NOMO-1 treated with DMSO at 0.1 percent for 48 hours (cell line): Measurements from ENCODE around the gene ARID3B.
"Not testable (repeated sequence)": the region's sequence is repeated elsewhere in the genome, so short reads cannot be mapped to it uniquely, and the experiment has no call there.

Source experiments
- DNase-seq: peaks from one replicate; lab custom pipeline; 2025; ENCODE audit not compliant: unreplicated experiment; lab: John Stamatoyannopoulos, UW

The ARID3B gene

GRCh38 chr15:74565381-74566085, 24.5 kb downstream of the ARID3B start:
- DNase-seq: no peak

DNA sequence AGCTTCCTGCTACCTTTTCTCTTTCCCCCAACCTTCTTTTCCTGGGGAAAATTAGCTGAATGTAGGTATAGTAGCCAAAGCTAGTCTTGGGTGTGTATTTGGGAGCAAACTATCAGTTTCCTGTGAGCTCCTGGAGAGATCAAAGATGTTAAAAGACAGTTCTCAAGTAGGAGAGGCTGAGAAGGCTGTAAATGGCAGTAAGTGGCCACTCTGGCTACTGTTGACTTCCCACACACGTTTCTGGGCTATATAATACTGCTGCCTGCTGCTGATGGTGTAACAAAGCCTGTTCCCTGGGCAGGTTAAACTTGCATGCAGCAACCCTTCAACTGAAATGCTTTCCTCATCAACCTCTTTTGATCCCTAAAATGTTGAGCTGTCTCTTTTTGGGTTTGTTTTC, 27.6 kb downstream of the ARID3B start:
- DNase-seq: no peak

- DNase-seq: no peak
Observed at GRCh38 chr15:74569731-74570070, 28.7 kb downstream of the ARID3B start.

GRCh38 chr15:74571191-74571590, 30.2 kb downstream of the ARID3B start:
- DNase-seq: no peak

- no peak for DNase-seq
Observed at GRCh38 chr15:74573987-74574386, 33.0 kb downstream of the ARID3B start.

DNA sequence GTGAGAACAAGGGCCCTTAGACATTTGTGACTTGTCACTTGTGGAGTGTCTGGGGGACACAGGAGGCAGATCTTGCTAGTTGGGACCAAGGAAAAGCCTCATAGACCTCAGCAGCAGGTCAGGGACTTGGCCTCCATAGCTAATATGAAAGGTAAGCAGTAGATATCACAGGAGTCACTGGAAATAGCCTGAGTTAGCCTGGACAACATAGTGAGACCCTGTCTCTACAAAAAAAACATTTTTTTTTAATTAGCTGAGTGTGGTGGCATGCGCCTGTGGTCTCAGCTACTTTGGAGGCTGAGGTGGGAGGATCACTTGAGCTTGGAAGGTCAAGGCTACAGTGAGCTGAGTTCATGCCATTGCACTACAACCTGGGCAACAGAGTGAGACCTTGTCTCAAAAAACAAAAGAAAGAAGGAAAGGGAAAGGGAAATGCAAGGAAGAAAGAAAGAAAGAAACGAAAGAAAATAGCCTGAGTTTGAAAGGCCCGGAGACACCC, 37.5 kb downstream of the ARID3B start:
- DNase-seq: no peak

DNA sequence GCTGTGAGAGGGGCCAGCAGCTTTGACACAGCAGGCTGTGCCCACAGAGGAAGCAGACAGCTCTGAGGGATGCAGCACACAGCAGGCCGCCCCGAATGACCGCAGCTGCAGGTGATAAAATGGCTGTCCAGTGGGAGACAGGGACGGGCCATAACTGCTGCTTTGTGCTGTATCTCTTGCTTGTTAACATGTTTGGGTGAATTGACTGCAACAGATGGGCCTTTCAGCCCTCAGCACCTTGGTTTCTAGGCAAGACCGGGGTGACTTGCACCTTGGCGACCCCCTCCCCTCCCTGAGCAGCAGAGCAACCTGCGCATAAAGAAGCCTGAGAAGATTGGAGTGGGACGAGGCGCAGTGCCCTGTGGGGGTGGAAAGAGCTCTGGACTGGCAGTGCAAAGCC, 38.0 kb downstream of the ARID3B start:
- no peak for DNase-seq

DNA sequence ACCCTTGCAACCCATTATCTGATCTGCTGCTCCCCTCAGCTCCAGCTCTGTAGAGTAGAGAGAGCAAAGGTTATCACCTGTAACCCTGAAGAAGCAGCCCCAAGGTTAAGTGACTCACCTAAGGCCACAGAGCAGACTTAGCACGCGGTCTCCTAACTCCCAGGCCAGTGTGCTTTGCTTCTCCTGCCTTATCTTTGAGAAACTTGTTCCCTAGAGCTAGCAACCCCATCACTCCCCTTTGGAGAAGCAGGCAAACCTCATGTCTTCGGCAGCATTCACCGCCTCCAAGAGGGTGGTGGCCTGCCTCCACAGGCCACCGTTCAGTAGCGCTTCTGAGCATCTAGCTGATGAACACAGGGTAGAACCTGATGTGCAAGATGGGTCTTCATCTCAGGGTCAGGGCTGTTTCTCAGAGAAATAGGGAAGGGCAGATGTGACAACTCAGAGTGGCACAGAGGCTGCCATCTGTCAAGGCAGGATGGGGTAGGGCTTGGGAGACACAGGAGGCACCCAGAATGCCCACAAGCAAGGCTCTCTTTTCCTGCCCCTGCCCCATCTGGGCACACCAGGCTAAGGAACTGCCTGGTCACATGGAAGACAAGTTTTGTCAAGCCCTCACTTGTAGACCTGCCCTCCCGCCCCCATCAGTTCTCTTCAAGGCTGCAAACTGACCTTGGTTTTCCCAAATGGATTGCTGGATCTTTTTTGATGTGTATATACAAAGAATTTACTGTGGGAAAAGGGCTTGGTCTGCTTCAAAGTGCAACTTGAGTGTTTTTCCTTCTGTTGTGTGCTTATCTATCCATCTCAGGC, 39.7 kb downstream of the ARID3B start:
- DNase-seq: no peak

DNA sequence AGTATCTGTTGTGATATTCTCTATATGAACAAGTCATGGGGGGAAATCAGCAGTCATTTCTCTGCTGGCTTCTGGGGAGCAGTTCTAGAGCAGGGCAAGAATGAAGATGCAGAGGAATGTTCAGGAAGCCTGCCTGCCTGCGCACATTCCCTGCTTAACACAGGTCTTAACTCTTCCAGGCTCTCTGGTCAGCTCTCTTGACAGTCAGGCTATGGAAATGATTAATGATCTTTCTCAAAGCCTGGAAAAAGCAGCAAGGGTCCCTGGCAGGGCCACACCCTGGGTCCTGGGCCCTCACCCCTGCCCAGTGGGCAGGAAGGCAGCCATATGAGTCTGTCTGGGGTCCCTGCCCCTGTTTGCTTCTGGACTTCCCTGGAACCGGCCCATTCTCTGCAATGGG, 43.2 kb downstream of the ARID3B start:
- DNase-seq: no peak

DNA sequence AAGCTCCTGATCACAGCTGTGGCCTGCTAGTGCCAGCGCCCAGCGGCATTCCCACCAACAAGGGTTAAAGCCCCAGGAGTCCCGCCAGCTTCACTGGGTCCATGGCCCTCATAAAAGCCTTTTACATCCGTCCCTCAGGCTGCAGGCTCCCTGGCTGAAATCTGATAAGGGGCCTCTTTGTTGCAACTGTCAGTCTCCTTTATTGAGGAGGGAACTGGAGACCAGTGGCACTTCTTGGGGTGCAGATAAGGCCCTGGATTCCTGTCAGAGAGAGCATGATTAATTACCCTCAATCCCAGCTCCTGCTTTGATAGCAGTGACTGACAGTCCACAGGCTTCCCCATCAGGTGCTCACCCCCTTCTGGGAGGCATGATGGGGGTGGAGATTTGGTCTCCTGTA, 43.8 kb downstream of the ARID3B start:
- DNase-seq: no peak

- no peak for DNase-seq
Observed at GRCh38 chr15:74585191-74585590, 44.2 kb downstream of the ARID3B start.

DNA sequence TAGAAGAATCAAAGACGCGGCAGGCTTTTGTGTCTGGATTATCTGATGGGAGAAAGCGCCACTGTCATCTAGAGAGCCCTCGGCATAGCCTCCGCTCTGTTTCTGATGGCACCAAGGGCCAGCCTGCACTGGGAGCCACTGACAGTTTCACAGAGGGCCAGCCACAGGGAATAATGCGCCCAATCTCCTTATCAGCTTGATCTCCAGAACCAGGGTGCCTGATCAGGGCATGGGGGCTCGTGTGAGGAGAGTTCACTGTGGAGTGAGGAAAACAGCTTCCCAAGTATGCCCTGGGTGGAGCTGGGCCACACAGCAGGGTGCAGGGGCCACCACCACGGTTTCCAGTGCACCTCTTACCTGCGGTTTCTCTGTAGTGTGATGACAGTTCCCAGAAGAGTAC, 44.8 kb downstream of the ARID3B start:
- no peak for DNase-seq

DNA sequence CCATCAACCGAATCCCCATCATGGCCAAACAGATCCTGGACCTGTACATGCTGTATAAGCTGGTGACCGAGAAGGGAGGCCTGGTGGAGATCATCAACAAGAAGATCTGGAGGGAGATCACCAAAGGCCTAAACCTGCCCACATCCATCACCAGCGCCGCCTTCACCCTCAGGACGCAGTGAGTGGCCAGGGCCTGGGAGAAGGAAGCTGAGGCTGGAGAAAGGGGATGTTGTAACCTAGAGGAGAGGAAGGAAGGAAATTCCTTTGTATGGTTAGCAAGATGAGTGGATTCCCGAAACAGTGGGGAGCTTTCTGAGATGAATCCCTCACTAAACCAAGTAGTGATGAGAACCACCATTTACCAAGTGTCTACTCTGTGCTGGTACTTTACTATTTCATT, 48.8 kb downstream of the ARID3B start:
- no peak for DNase-seq

- DNase-seq: no peak
Observed at GRCh38 chr15:74592222-74592621, 51.2 kb downstream of the ARID3B start.

- no peak for DNase-seq
Observed at GRCh38 chr15:74593122-74593521, 52.1 kb downstream of the ARID3B start.

DNA sequence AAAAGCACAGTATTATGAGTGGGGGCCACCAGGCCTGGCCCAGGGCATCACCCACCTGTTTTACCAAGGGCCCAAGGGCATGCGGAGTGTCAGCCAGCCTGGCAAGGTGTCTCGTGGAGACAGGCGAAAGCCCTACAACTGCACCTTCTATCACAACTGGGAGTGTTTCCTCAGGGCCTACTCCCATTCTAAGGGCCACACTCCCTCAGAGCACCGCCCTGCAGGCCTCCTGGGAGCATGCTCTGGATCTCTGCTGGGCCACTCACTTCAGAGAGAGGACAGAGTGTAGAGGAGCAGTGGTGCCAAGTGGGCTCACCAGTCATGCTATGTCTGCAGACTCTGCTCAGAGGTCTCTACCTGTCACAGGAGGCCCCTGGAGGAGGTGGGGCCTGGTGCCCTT, 53.4 kb downstream of the ARID3B start:
- DNase-seq: no peak

DNA sequence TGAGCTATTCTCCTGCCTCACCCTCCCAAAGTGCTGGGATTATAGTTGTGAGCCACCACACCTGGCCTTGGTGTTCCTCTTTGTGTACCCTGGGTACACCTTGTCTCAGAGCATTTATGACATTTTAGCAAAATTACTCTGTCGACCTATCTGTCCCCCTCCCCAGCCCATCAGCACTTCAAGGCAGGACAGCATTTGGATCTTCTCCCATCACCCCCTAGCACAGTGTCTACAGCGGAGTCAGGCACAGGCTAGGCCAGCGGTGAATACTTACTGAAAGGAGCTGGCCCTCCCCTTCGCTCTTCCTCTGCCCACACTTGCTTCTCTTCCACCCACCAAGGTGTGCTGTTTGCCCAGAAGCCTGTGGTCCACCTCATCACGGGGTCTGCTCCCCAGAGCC, 54.3 kb downstream of the ARID3B start:
- DNase-seq: no peak

GRCh38 chr15:74596736-74597135, 55.7 kb downstream of the ARID3B start:
- not testable (repeated sequence) for DNase-seq

DNA sequence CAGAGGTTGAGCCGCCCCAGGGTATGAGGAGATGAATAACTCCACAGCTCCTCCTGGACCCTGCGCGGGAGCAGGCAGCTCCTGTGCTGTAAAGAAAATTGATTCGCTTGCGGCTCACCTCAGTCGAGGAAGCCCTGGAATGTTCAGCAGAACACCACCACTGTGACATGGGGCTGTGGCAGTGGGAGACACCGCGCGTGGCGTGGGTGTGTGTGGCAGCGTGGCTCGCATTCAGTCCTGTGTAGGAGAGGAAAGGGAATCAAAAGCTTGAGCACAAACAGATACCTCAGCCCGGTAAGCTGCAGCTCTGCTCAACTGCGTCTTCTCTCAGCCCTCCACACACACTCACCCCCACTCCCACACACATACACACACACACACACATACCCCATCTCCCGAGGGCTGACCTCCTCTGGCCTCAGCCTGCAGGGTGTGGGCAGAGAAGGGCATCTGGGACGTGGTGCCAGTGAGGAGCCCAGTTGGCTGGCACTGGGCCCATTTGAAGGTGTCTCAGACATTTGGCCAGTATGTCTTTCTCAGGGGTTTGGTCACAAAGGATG, 56.2 kb downstream of the ARID3B start:
- not testable (repeated sequence) for DNase-seq

- peak; percentile 89 for DNase-seq
Observed at GRCh38 chr15:74598126-74598842, 57.3 kb downstream of the ARID3B start.

GRCh38 chr15:74599156-74599555, 58.1 kb downstream of the ARID3B start:
- DNase-seq: no peak
